SU-DHL-6 (cell line): Measurements from ENCODE around the gene HIPK2.
"Not testable (repeated sequence)": the region's sequence is repeated elsewhere in the genome, so short reads cannot be mapped to it uniquely, and the experiment has no call there.

Source experiments
- H2AFZ ChIP-seq: fragments of 200-600 bp; sonication (generic); 2 replicates; pipeline ENCODE4 v1.6.1; 2014; ENCODE audit warnings: low read depth, mild to moderate bottlenecking, moderate library complexity, mixed read lengths, antibody characterized with exemption, low read length; ENCODE audit not compliant: severe bottlenecking
- H3F3A ChIP-seq: fragments of 200-600 bp; shearing (Covaris generic); 2 replicates; pipeline ENCODE4 v1.6.0; 2016; ENCODE audit warnings: antibody characterized with exemption, mild to moderate bottlenecking; ENCODE audit not compliant: insufficient read depth
- H3K27ac ChIP-seq: fragments of 200-600 bp; sonication (generic); 2 replicates; pipeline ENCODE4 v1.5.1; 2016; ENCODE audit warnings: low read depth, mild to moderate bottlenecking, low read length, moderate library complexity, mixed read lengths
- H3K27me3 ChIP-seq: fragments of 200-600 bp; sonication (generic), shearing (Covaris generic); 2 replicates; pipeline ENCODE4 v1.6.0; 2014; ENCODE audit warnings: mild to moderate bottlenecking, low read length
- H3K36me3 ChIP-seq: fragments of 200-600 bp; sonication (generic); 2 replicates; pipeline ENCODE4 v1.6.1; 2014; ENCODE audit warnings: mild to moderate bottlenecking, low read length, mixed read lengths
- H3K4me2 ChIP-seq: fragments of 300-600, 200-600 bp; shearing (Covaris generic), sonication (generic); 2 replicates; pipeline ENCODE4 v1.6.0; 2014; ENCODE audit warnings: low read length, low read depth, mild to moderate bottlenecking; ENCODE audit not compliant: poor library complexity, severe bottlenecking
- H3K4me3 ChIP-seq: fragments of 200-600 bp; sonication (generic); 2 replicates; pipeline ENCODE4 v1.5.1; 2014; ENCODE audit warnings: antibody characterized with exemption, low read length, mild to moderate bottlenecking, mixed read lengths; ENCODE audit not compliant: insufficient read depth, poor library complexity, severe bottlenecking
- H3K79me2 ChIP-seq: fragments of 200-600 bp; sonication (generic); 2 replicates; pipeline ENCODE4 v1.6.1; 2014; ENCODE audit warnings: mild to moderate bottlenecking, low read length, moderate library complexity; ENCODE audit not compliant: insufficient read depth
- H3K9ac ChIP-seq: fragments of 200-600 bp; sonication (generic); 2 replicates; pipeline ENCODE4 v1.7.0; 2014; ENCODE audit warnings: mild to moderate bottlenecking, low read length
- H3K9me2 ChIP-seq: fragments of 200-600 bp; sonication (generic); replicated peaks from 2 replicates; pipeline ENCODE4 v1.6.1; 2014; ENCODE audit warnings: low read length; ENCODE audit not compliant: insufficient read depth
- H3K9me3 ChIP-seq: fragments of 200-600 bp; sonication (generic); 2 replicates; pipeline ENCODE4 v1.6.1; 2014; ENCODE audit warnings: low read length, mixed read lengths; ENCODE audit not compliant: insufficient read depth
- H4K20me1 ChIP-seq: fragments of 200-600 bp; sonication (generic); 2 replicates; pipeline ENCODE4 v1.6.1; 2014; ENCODE audit warnings: low read depth, mild to moderate bottlenecking, antibody characterized with exemption, low read length, moderate library complexity, mixed read lengths
- CTCF ChIP-seq: fragments of 200-600 bp; sonication (generic); IDR thresholded peaks from one replicate; pipeline ENCODE4 v1.5.1; 2017; ENCODE audit warnings: antibody characterized with exemption, mild to moderate bottlenecking, low read length, moderate library complexity; ENCODE audit not compliant: insufficient read depth, poor library complexity, severe bottlenecking
- EZH2phosphoT487 ChIP-seq: fragments of 200-600 bp; sonication (generic), shearing (Covaris generic); conservative IDR thresholded peaks from 2 replicates; pipeline ENCODE4 v1.6.1; 2018; ENCODE audit warnings: mild to moderate bottlenecking, antibody characterized with exemption, low read length, moderate library complexity, mixed read lengths

The HIPK2 gene

GRCh38 chr7:139673762-139674161 is 104.0 kb downstream of the HIPK2 start:
- Histone ChIP-seq H3K9me3 (no peaks in the 10 kb centered on the region), H3K9me2 (no peaks in the 10 kb centered on the region), H3K4me2 (no peak overlapping the region), H2AFZ (no peak overlapping the region), H3K4me3 (no peak overlapping the region), H3K79me2 (no peaks in the 10 kb centered on the region), H3F3A (no peaks in the 10 kb centered on the region), H3K27ac (no peak overlapping the region), H3K36me3 (no peaks in the 10 kb centered on the region), H3K9ac (no peak overlapping the region), H4K20me1 (no peaks in the 10 kb centered on the region), H3K27me3 (no peaks in the 10 kb centered on the region)
- no peak for TF ChIP-seq CTCF
- no peak for TF ChIP-seq EZH2phosphoT487

GRCh38 chr7:139673230-139673629 is 104.6 kb downstream of the HIPK2 start:
- Histone ChIP-seq H3K9me3 (no peaks in the 10 kb centered on the region), H3K4me3 (no peak overlapping the region), H3K4me2 (no peak overlapping the region), H3K9ac (no peak overlapping the region), H3K27ac (no peak overlapping the region), H3K36me3 (no peaks in the 10 kb centered on the region), H3K27me3 (no peaks in the 10 kb centered on the region), H4K20me1 (no peaks in the 10 kb centered on the region), H2AFZ (no peak overlapping the region), H3F3A (no peaks in the 10 kb centered on the region), H3K79me2 (no peaks in the 10 kb centered on the region), H3K9me2 (no peaks in the 10 kb centered on the region)
- TF ChIP-seq CTCF (no peak), EZH2phosphoT487 (no peak)

GRCh38 chr7:139671967-139672366 is 105.8 kb downstream of the HIPK2 start:
- Histone ChIP-seq H3K79me2 (no peaks in the 10 kb centered on the region), H3K4me3 (no peak overlapping the region), H3K36me3 (no peaks in the 10 kb centered on the region), H3K9ac (no peak overlapping the region), H4K20me1 (no peaks in the 10 kb centered on the region), H3K9me2 (no peaks in the 10 kb centered on the region), H3K27me3 (no peaks in the 10 kb centered on the region), H2AFZ (no peak overlapping the region), H3K27ac (no peak overlapping the region), H3K9me3 (no peaks in the 10 kb centered on the region), H3F3A (no peaks in the 10 kb centered on the region), H3K4me2 (no peak overlapping the region)
- no peak for TF ChIP-seq CTCF
- TF ChIP-seq EZH2phosphoT487 = no peak

GRCh38 chr7:139670662-139671061 is 107.1 kb downstream of the HIPK2 start:
- not testable (repeated sequence) for H3K27ac ChIP-seq, H3K79me2 ChIP-seq, H3K36me3 ChIP-seq, H3K9me3 ChIP-seq, H3K9me2 ChIP-seq, H3K4me3 ChIP-seq, H3K27me3 ChIP-seq, H2AFZ ChIP-seq, H3F3A ChIP-seq, H4K20me1 ChIP-seq, H3K9ac ChIP-seq, H3K4me2 ChIP-seq
